Tibial nerve (tissue), 3 donors: ENCODE results near the gene SUDS3.

Experiments
- POLR2A ChIP-seq, 2 donors: fragments of 450-650 bp; IDR thresholded peaks; one replicate each; pipeline ENCODE4 v1.6.1; 2017; ENCODE audit warnings: antibody characterized with exemption in 2 of 2, mild to moderate bottlenecking in 2 of 2, moderate library complexity in 2 of 2
- TF ChIP-seq, protein P1 (sequence below), 5 experiments: fragments of 200-600 bp in 3 of 5; fragments of 450-650 bp in 2 of 5; sonication (generic) in 3 of 5; IDR thresholded peaks; one replicate each; pipeline ENCODE4 v1.5.1; 2016 to 2019; ENCODE audit warnings: antibody characterized with exemption in 5 of 5, mild to moderate bottlenecking in 3 of 5, moderate library complexity in 2 of 5

DNA sequence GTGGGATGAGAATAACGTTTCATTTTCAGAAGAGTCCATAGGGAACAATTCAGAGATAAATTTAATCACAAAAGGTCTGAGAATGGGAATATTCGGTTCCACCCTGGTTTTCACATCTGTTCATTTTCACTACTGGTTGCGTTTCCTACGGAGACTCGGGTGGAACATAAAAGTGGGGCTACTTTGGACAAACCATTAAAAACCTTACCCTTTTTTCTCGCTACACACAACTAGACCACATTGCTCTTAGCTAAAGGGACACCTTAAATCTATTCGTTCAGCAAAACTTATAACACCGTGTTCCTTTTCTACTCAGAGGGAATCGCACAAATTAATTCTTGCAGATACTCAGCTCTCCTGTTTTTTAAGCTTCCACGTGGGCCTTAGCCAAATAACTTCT, 1.0 kb upstream of the SUDS3 start:
- TF ChIP-seq, protein P1, sequence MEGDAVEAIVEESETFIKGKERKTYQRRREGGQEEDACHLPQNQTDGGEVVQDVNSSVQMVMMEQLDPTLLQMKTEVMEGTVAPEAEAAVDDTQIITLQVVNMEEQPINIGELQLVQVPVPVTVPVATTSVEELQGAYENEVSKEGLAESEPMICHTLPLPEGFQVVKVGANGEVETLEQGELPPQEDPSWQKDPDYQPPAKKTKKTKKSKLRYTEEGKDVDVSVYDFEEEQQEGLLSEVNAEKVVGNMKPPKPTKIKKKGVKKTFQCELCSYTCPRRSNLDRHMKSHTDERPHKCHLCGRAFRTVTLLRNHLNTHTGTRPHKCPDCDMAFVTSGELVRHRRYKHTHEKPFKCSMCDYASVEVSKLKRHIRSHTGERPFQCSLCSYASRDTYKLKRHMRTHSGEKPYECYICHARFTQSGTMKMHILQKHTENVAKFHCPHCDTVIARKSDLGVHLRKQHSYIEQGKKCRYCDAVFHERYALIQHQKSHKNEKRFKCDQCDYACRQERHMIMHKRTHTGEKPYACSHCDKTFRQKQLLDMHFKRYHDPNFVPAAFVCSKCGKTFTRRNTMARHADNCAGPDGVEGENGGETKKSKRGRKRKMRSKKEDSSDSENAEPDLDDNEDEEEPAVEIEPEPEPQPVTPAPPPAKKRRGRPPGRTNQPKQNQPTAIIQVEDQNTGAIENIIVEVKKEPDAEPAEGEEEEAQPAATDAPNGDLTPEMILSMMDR (IDR thresholded peaks at IDR 0.05): no peak
- no peak for TF ChIP-seq POLR2A (IDR thresholded peaks at IDR 0.05)
